Activated T-cell treated with anti-CD3 and anti-CD28 coated beads, Interleukin-2, amount 50 U/mL, for 48 hours (primary cell): ENCODE measurements around the gene RABAC1.

Experiments
- DNase-seq, 2 experiments: peaks; one replicate each; pipeline ENCODE4 v3.0.0-alpha.2; 2020

RABAC1 gene

GRCh38 chr19:41988947-41989346 is 29.8 kb upstream of the RABAC1 start:
- no peak for DNase-seq

GRCh38 chr19:41987141-41987860 is 28.2 kb upstream of the RABAC1 start:
- DNase-seq: no peak

GRCh38 chr19:41984961-41985360 is 25.8 kb upstream of the RABAC1 start:
- no peak for DNase-seq

GRCh38 chr19:41981724-41982123 is 22.6 kb upstream of the RABAC1 start:
- no peak for DNase-seq

GRCh38 chr19:41978470-41978869 is 19.3 kb upstream of the RABAC1 start:
- no peak for DNase-seq

- DNase-seq: no peak
Measured at GRCh38 chr19:41977916-41978315, 18.8 kb upstream of the RABAC1 start.

GRCh38 chr19:41974652-41975051 is 15.5 kb upstream of the RABAC1 start:
- no peak for DNase-seq

- no peak for DNase-seq
Measured at GRCh38 chr19:41971363-41971762, 12.2 kb upstream of the RABAC1 start.

GRCh38 chr19:41969772-41970458 is 10.8 kb upstream of the RABAC1 start:
- DNase-seq: no peak

GRCh38 chr19:41968751-41969595 is 9.9 kb upstream of the RABAC1 start:
- DNase-seq: no peak

GRCh38 chr19:41967054-41967783 is 8.1 kb upstream of the RABAC1 start:
- no peak for DNase-seq

- DNase-seq: no peak
Measured at GRCh38 chr19:41965106-41965505, 6.0 kb upstream of the RABAC1 start.

- DNase-seq: no peak
Measured at GRCh38 chr19:41960973-41961372, 1.9 kb upstream of the RABAC1 start.

GRCh38 chr19:41958367-41959055 is 610 bp downstream of the RABAC1 start:
- DNase-seq: peak; percentile 92

- peak; percentile 58 to 67 for DNase-seq
Measured at GRCh38 chr19:41957838-41958366, 1.2 kb downstream of the RABAC1 start.

- no peak for DNase-seq
Measured at GRCh38 chr19:41957161-41957837, 1.8 kb downstream of the RABAC1 start.

- DNase-seq: no peak
Measured at GRCh38 chr19:41956621-41957020, 2.5 kb downstream of the RABAC1 start.

- no peak for DNase-seq
Measured at GRCh38 chr19:41955521-41955920, 3.6 kb downstream of the RABAC1 start.

- DNase-seq: peak; percentile 94
Measured at GRCh38 chr19:41951686-41952172, 7.4 kb downstream of the RABAC1 start.

GRCh38 chr19:41947091-41947490 is 12.0 kb downstream of the RABAC1 start:
- peak in 1 of 2 experiments; percentile 36 for DNase-seq

- peak; percentile 89 for DNase-seq
Measured at GRCh38 chr19:41945135-41945766, 13.9 kb downstream of the RABAC1 start.
